Suprapubic skin (tissue), 4 donors: ENCODE results near the gene NCAM1. TPM values are rescaled to one million over a fixed set of nuclear protein-coding genes. Genes with fewer than 3 reads are reported as not detected.

Source experiments
- DNase-seq, 2 donors: peaks; one replicate each; pipeline ENCODE4 v3.0.0-alpha.2; 2019; ENCODE audit warnings: low spot score in 2 of 2
- H3K27ac ChIP-seq: fragments of 200-600 bp; sonication (generic); one replicate; pipeline ENCODE4 v1.5.1; 2019
- H3K27me3 ChIP-seq: fragments of 200-600 bp; sonication (generic); one replicate; pipeline ENCODE4 v1.5.1; 2019
- H3K36me3 ChIP-seq: fragments of 200-600 bp; sonication (generic); one replicate; pipeline ENCODE4 v1.5.1; 2019
- H3K4me1 ChIP-seq: fragments of 200-600 bp; sonication (generic); one replicate; pipeline ENCODE4 v1.5.1; 2019
- H3K4me3 ChIP-seq: fragments of 200-600 bp; sonication (generic); one replicate; pipeline ENCODE4 v1.5.1; 2019; ENCODE audit warnings: mild to moderate bottlenecking
- H3K9me3 ChIP-seq: fragments of 200-600 bp; sonication (generic); one replicate; pipeline ENCODE4 v1.5.1; 2019
- EP300 ChIP-seq: sonication (generic); formaldehyde crosslinking; IDR thresholded peaks from one replicate; pipeline ENCODE4 v1.6.1; 2017; ENCODE audit warnings: antibody characterized with exemption
- POLR2A ChIP-seq, 2 donors: fragments of 450-650 bp; IDR thresholded peaks; one replicate each; pipeline ENCODE4 v1.6.1; 2017; ENCODE audit warnings: antibody characterized with exemption in 2 of 2, mild to moderate bottlenecking in 2 of 2, moderate library complexity in 2 of 2
- POLR2AphosphoS5 ChIP-seq, 3 donors: sonication (generic); formaldehyde crosslinking; IDR thresholded peaks; one replicate each; pipeline ENCODE4 v1.6.1; 2017; ENCODE audit warnings: antibody characterized with exemption in 3 of 3
- WGBS: methylation state at CpG from one replicate; pipeline ENCODE4 v1.1.5; 2018; 5-methylcytosine and 5-hydroxymethylcytosine counted together
- total RNA-seq, 4 donors: library from RNA; depleted of rRNA; stranded (reverse); fragments of >200 nt; gene quantifications; one replicate each; pipeline ENCODE4 v1.1.0, GENCODE V29; 2016
- TF ChIP-seq, protein P1 (sequence below), 2 donors: fragments of 200-600 bp in 1 of 2; fragments of 450-650 bp in 1 of 2; sonication (generic) in 1 of 2; IDR thresholded peaks; one replicate each; pipeline ENCODE4 v1.5.1; 2016 to 2019; ENCODE audit warnings: antibody characterized with exemption in 2 of 2, mild to moderate bottlenecking in 1 of 2, moderate library complexity in 1 of 2

NCAM1 gene
- total RNA-seq, 4 donors from 2014 or later, result 0.98 to 3.3 (median 1.9) TPM

DNA sequence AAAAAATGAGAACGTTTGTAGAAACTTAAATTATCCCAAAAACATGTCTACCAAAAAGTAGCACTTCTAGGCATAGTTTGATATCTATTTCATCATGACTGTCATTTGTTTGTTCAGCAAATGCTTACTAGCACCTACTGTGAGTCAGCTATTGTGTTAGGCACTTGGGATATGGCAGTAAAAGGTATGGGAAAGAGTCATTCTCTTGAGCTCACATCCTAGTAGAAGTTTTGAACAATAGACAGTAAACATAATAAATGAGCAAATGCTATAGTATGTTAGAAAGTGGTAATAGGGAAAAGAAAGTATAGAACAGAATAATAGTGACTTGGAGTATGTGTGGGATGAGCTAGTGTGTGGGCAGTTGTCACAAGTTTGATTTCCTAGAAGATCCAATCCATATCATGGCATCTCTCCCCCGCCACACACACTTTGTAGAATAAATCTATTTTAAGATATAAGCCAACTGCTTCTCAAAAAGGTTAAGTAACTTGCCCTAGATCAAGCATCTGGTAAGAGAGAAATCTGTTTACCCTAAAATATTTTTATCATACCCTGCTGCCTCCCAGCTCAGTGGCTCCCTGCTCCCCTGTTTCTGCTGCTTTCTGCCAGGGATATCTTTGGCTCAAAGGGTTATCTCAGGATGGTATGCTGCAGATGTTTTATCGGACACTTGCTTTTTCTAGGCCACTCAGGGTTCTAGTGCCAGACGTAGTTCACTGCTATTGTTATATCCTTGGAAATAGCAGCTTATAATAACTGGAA, 129.7 kb downstream of the NCAM1 start:
- Histone ChIP-seq H3K9me3 (no peaks in the 10 kb centered on the region), H3K36me3 (no peaks in the 10 kb centered on the region), H3K4me3 (no peak overlapping the region), H3K4me1 (no peaks in the 10 kb centered on the region), H3K27ac (no peak overlapping the region), H3K27me3 (no peaks in the 10 kb centered on the region)
- 79% methylated on average over 4 of the region's 4 CpGs for WGBS
- no peak for DNase-seq
- TF ChIP-seq POLR2A (IDR thresholded peaks at IDR 0.05) (no peak), POLR2AphosphoS5 (IDR thresholded peaks at IDR 0.05) (no peak), EP300 (no peak)
- TF ChIP-seq, protein P1, sequence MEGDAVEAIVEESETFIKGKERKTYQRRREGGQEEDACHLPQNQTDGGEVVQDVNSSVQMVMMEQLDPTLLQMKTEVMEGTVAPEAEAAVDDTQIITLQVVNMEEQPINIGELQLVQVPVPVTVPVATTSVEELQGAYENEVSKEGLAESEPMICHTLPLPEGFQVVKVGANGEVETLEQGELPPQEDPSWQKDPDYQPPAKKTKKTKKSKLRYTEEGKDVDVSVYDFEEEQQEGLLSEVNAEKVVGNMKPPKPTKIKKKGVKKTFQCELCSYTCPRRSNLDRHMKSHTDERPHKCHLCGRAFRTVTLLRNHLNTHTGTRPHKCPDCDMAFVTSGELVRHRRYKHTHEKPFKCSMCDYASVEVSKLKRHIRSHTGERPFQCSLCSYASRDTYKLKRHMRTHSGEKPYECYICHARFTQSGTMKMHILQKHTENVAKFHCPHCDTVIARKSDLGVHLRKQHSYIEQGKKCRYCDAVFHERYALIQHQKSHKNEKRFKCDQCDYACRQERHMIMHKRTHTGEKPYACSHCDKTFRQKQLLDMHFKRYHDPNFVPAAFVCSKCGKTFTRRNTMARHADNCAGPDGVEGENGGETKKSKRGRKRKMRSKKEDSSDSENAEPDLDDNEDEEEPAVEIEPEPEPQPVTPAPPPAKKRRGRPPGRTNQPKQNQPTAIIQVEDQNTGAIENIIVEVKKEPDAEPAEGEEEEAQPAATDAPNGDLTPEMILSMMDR (IDR thresholded peaks at IDR 0.05), result no peak

DNA sequence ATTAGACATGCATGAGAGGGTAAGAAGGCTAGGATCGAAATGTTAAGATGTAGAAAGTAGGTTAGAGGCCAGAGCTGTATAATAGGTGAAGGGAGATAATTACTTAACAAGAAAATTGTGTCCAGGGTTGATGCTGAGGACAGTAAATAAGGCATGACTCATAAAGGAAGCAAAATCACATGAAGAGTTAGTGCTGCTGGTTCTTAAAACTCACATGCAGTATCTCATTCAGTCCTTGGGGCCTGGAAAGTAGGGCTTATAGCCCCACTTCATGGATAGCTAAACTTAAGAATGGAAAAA, 130.2 kb downstream of the NCAM1 start:
- no peaks in the 10 kb centered on the region for H3K4me1 ChIP-seq
- TF ChIP-seq POLR2AphosphoS5 (IDR thresholded peaks at IDR 0.05) (no peak), POLR2A (IDR thresholded peaks at IDR 0.05) (no peak), EP300 (no peak)
- TF ChIP-seq, protein P1 (IDR thresholded peaks at IDR 0.05), result no peak
- no peaks in the 10 kb centered on the region for H3K36me3 ChIP-seq
- no peaks in the 10 kb centered on the region for H3K9me3 ChIP-seq
- H3K4me3 ChIP-seq, result no peak overlapping the region
- no peaks in the 10 kb centered on the region for H3K27me3 ChIP-seq
- H3K27ac ChIP-seq, result no peak overlapping the region
- WGBS, result 55% methylated on average over 1 of the region's 1 CpG
- DNase-seq, result no peak

- Histone ChIP-seq H3K36me3 (no peaks in the 10 kb centered on the region), H3K27ac (no peak overlapping the region), H3K4me3 (no peak overlapping the region), H3K4me1 (no peaks in the 10 kb centered on the region), H3K9me3 (no peaks in the 10 kb centered on the region), H3K27me3 (no peaks in the 10 kb centered on the region)
- DNase-seq, result no peak
- TF ChIP-seq EP300 (no peak), POLR2A (IDR thresholded peaks at IDR 0.05) (no peak)
- TF ChIP-seq, protein P1 (IDR thresholded peaks at IDR 0.05), result no peak
- 50% methylated on average over 1 of the region's 1 CpG for WGBS
These were observed 135.4 kb downstream of the NCAM1 start for GRCh38 chr11:113096648-113097047.

DNA sequence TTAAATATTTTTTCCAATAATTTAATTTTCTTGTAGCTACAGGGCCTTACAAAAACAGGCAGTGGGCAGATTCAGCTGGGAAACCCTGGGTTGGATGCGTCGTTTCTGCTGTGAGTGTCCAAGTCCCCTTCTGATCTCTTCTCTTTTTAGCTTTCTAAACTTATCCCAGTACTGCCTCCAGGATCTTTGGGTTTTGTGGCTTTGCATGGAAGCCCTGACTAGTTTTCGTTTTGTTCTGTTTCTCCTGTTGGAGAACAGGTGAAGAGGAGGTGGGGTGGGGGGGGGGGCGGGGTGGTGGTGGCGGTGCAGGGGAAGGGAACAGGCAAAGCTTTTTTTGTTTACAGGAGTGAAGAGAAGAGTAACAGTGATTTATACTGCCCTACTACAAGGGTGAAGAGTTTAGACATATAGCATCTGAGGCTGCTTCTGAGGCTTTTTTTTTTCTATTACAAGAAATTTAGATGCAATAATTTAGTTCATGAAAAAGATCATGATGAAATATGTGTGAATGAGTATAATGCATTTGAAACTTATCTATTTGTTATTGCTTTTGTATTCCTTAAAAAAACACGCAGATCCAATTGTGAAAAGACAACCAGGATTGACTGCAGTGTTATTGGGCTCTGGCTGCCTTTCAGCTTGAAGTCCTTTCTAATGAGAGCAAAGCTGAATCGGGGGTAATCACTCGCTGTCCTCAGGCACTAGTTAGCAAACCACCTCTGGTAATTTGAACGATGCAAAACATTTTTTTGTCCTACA, 142.9 kb downstream of the NCAM1 start:
- TF ChIP-seq EP300, result no peak
- TF ChIP-seq, protein P1 (IDR thresholded peaks at IDR 0.05), result no peak
- H3K27ac ChIP-seq, result no peak overlapping the region
- H3K4me3 ChIP-seq, result no peak overlapping the region
- DNase-seq, result no peak
- WGBS, result 58% methylated on average over 9 of the region's 9 CpGs
- no peaks in the 10 kb centered on the region for H3K27me3 ChIP-seq
- no peaks in the 10 kb centered on the region for H3K36me3 ChIP-seq
- no peaks in the 10 kb centered on the region for H3K9me3 ChIP-seq
- H3K4me1 ChIP-seq, result no peaks in the 10 kb centered on the region

DNA sequence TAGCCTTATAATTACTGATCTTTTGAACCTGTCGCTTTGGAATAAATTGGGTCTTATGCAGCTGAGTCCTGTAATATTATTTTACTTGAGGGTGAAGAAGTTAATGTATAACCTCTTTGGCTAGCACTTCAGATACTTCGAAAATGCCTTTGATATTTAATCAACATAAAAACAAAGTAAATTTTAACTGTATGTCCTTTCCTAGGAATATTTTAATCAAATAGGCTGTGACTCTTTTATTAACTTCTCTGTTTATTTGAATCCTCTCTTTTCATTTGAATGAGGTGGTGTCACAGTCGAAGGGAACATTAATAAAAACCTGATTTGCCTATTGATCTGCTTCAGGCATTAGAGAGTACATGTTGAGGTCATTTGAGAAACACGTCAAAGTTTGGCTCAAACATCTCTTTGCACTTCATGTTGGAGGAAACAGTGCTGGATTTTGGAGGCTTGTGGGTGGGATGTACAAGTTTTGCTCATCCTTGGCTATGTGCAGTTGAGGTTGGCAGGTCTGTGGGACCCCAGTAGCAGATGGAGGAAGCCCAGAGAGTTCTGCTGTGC, 143.6 kb downstream of the NCAM1 start:
- TF ChIP-seq EP300 (no peak), POLR2AphosphoS5 (IDR thresholded peaks at IDR 0.05) (no peak), POLR2A (IDR thresholded peaks at IDR 0.05) (no peak)
- no peaks in the 10 kb centered on the region for H3K4me1 ChIP-seq
- H3K36me3 ChIP-seq, result no peaks in the 10 kb centered on the region
- no peaks in the 10 kb centered on the region for H3K27me3 ChIP-seq
- H3K4me3 ChIP-seq, result no peak overlapping the region
- 54% methylated on average over 4 of the region's 4 CpGs for WGBS
- DNase-seq, result no peak
- H3K9me3 ChIP-seq, result no peaks in the 10 kb centered on the region
- H3K27ac ChIP-seq, result no peak overlapping the region
